Measurements from ENCODE around the gene SNRPD2.
A peak's percentile ranks its signal among the peaks of the same experiment; 100 is the strongest.

The SNRPD2 gene

DNA sequence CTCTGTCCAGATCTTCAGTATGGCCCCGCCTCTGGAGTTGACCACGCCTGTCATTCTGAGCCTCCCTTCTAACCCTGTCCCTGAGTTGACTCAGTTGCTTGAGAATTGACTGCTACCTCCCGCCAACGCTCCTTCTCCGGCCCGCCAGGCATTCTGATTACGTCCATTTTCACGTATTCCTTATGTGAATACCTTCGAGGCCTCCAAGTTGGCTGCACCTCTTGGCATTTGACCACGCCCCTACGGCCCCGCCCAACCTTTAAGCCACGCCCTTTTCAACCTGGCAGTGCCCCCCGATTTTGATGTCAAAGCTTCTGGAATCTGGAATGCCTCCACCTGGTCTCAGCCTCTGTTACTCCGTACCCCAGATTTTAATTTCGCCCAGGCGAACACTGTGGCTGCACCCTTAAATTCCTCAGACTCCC lies 50.9 kb downstream of the SNRPD2 start:
- TF ChIP-seq, protein P1, sequence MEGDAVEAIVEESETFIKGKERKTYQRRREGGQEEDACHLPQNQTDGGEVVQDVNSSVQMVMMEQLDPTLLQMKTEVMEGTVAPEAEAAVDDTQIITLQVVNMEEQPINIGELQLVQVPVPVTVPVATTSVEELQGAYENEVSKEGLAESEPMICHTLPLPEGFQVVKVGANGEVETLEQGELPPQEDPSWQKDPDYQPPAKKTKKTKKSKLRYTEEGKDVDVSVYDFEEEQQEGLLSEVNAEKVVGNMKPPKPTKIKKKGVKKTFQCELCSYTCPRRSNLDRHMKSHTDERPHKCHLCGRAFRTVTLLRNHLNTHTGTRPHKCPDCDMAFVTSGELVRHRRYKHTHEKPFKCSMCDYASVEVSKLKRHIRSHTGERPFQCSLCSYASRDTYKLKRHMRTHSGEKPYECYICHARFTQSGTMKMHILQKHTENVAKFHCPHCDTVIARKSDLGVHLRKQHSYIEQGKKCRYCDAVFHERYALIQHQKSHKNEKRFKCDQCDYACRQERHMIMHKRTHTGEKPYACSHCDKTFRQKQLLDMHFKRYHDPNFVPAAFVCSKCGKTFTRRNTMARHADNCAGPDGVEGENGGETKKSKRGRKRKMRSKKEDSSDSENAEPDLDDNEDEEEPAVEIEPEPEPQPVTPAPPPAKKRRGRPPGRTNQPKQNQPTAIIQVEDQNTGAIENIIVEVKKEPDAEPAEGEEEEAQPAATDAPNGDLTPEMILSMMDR (IDR thresholded peaks at IDR 0.05; ENCODE audit: insufficient read depth, missing control alignments): no peak
- FAIRE-seq (no peak), DNase-seq (ENCODE audit: insufficient read length, low spot score) (no peak)

DNA sequence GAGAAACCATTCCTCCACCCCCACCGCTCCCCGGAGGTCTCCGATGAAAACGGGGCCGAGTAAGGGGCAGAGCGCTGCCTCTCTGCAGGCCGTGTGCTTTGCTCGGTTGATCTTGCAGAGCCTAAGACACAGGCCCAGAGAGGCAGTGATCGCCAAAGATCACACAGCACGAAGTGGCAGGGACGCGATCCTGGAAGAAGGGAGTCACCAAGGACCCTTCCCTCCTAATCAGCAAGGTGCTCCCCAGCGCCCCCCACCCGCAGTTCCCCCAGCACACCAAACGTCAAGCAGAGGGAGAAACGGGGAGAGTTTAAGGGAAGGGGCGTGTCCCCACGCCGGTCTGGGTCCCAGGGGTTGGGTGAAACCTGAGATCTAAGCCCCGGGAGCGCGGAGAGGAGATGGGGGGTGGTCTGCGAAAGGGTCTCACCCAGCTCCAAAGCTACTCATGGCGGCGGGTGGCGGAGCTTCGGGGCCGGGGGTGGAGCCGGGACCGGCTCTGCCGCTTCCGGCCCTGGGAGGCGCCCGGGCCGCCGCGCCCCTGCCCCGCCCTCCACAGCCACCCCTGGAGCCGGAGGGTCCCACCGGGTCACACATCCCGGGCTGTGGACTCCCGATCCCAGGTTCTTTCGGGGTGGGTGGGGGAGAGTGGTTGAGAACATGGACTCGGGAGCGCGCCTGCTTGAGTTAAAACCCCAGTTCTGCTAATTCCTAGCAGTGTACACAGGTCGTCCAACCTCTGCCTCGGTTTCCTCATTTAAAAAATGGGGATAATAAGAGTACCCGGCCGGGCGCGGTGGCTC lies 52.6 kb downstream of the SNRPD2 start, which contains the start of gene EML2:
EML2 (minus strand) TSS at position 468 of the 800 bp plus-strand sequence; CDS start at position 447, 21 bp downstream.
- DNase-seq (ENCODE audit: insufficient read length, low spot score): no peak
- FAIRE-seq: no peak
- TF ChIP-seq, protein P1 (IDR thresholded peaks at IDR 0.05; ENCODE audit: insufficient read depth, missing control alignments): peak; percentile 23

DNA sequence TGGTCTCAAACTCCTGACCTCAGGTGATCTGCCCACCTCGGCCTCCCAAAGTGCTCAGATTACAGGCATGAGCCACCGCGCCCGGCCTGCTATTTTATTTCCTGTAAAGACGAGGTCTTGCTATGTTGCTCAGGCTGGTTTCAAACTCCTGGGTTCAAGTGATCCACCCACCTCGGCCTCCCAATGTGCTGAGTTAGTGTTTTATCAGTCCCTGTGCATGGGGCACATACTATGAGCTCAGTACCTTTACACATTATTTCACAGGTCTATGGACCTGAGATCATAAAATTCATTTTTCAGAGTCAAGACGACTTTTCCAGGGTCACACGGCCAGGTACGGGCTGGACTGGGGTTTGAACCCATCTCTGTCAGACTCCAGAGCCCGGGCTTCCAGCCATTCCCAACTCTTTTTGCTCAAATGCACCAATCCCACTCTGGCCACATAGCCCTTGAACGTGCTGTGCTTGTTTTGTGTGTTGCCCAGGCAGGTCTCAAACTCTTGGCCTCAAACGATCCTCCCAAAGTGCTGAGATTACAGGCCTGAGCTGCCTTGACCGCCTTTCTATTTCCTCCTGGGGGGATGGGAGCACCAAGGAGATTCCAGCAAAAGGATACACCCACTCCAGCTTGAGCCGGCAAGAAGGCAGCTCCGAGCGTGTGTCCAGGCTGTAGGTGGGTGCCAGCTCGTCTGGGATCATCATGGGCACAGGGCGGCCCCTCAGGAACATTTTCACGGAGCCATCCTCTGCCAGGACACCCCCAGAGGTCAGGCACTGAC lies 53.7 kb downstream of the SNRPD2 start:
- TF ChIP-seq, protein P1 (IDR thresholded peaks at IDR 0.05; ENCODE audit: insufficient read depth, missing control alignments): no peak
- no peak for FAIRE-seq
- DNase-seq (ENCODE audit: insufficient read length, low spot score): no peak
